NB4 (cell line): Measurements from ENCODE around the gene MPG.

ENCODE experiments used
- CTCF ChIP-seq: IDR thresholded peaks from one replicate; pipeline ENCODE4 v1.5.1; 2012; ENCODE audit warnings: low read depth, low read length
- POLR2A ChIP-seq: IDR thresholded peaks from 2 replicates; pipeline ENCODE4 v1.6.1; 2011; ENCODE audit warnings: mild to moderate bottlenecking; ENCODE audit not compliant: insufficient read length; ENCODE audit errors: extremely low read depth
- TF ChIP-seq, protein P1 (sequence below): IDR thresholded peaks from 2 replicates; pipeline ENCODE4 v1.6.1; 2011; ENCODE audit warnings: low read depth, low read length

GRCh38 chr16:91484-91883 lies 13.5 kb downstream of the MPG start:
- TF ChIP-seq POLR2A (no peak), CTCF (no peak)
- TF ChIP-seq, protein P1, sequence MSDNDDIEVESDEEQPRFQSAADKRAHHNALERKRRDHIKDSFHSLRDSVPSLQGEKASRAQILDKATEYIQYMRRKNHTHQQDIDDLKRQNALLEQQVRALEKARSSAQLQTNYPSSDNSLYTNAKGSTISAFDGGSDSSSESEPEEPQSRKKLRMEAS, result no peak
